GM12878 (cell line): Measurements from ENCODE around the gene FKTN. TPM values are rescaled to one million over a fixed set of nuclear protein-coding genes. Genes with fewer than 3 reads are reported as not detected.

Experiments used
- ATAC-seq: fragments of 200-7000 bp; cut with Tn5 transposase; 3 replicates; pipeline ENCODE4 v1.9.1; 2020; ENCODE audit warnings: mild to moderate bottlenecking, moderate library complexity
- Bru-seq: library from RNA; stranded (reverse); fragments of 400-500 nt; gene quantifications from one replicate; lab custom pipeline; 2021; lab: Mats Ljungman, UMichigan
- BruChase-seq, 2 experiments: library from RNA; stranded (reverse); fragments of 400-500 nt; gene quantifications; one replicate each; lab custom pipeline; 2021; lab: Mats Ljungman, UMichigan
- BruUV-seq: library from RNA; stranded (reverse); fragments of 400-500 nt; replicated peaks from 2 replicates; lab custom pipeline; 2021; lab: Mats Ljungman, UMichigan
- CTCF ChIA-PET: fragments of 300-600 bp; sonication (Branson Sonifier 250); formaldehyde crosslinking; extraction: SDS; loops from one replicate; lab custom pipeline; 2021; ENCODE audit warnings: inconsistent platforms; lab: Yijun Ruan, JAX
- POLR2A ChIA-PET: fragments of 350-600 bp; formaldehyde crosslinking; extraction: SDS; loops from one replicate; lab custom pipeline; 2021; ENCODE audit warnings: inconsistent platforms; lab: Charles Lee
- RAD21 ChIA-PET: fragments of 300-600 bp; sonication (Branson Sonifier 250); formaldehyde crosslinking; loops from one replicate; lab custom pipeline; 2023; ENCODE audit warnings: antibody characterized with exemption; ENCODE audit not compliant: unreplicated experiment; lab: Charles Lee
- SMC1A ChIA-PET: fragments of 300-600 bp; sonication (Branson Sonifier 250); formaldehyde crosslinking; loops from one replicate; lab custom pipeline; 2023; ENCODE audit not compliant: unreplicated experiment, uncharacterized antibody; lab: Charles Lee
- DNase-seq: peaks from one replicate; pipeline ENCODE4 v3.0.0-alpha.2; 2011; ENCODE audit warnings: low read depth, low spot score
- FAIRE-seq: peaks from 3 replicates; lab custom pipeline; 2011; peaks lifted over from hg19 to GRCh38; lab: Jason Lieb, UNC
- H2AFZ ChIP-seq: 2 replicates; pipeline ENCODE4 v1.6.0; 2011; ENCODE audit warnings: low read depth, low read length, control low read depth; ENCODE audit not compliant: control insufficient read depth
- H3K27ac ChIP-seq: 2 replicates; pipeline ENCODE4 v1.5.1; 2011; ENCODE audit warnings: control low read depth; ENCODE audit not compliant: control insufficient read depth, insufficient read depth
- H3K27me3 ChIP-seq, 2 experiments: replicated peaks in 1 of 2; 2 replicates each; pipeline versions ENCODE4 v1.6.0 to v1.6.1; 2011; ENCODE audit warnings: low read length in 1 of 2; ENCODE audit not compliant: control insufficient read depth in 2 of 2, insufficient read depth in 2 of 2
- H3K36me3 ChIP-seq, 2 experiments: 2 replicates each; pipeline ENCODE4 v1.5.1; 2011; ENCODE audit warnings: low read length in 1 of 2; ENCODE audit not compliant: control insufficient read depth in 2 of 2, insufficient read depth in 2 of 2
- H3K4me1 ChIP-seq: 2 replicates; pipeline ENCODE4 v1.6.1; 2011; ENCODE audit warnings: mild to moderate bottlenecking, low read length, moderate library complexity, mixed read lengths; ENCODE audit not compliant: control insufficient read depth, insufficient read depth
- H3K4me2 ChIP-seq: 2 replicates; pipeline ENCODE4 v1.6.0; 2011; ENCODE audit warnings: control low read depth; ENCODE audit not compliant: control insufficient read depth, insufficient read depth
- H3K4me3 ChIP-seq: fragments of 200-600 bp; sonication (generic); 2 replicates; pipeline ENCODE4 v1.5.1; 2016
- H3K79me2 ChIP-seq: 2 replicates; pipeline ENCODE4 v1.6.0; 2011; ENCODE audit warnings: low read length; ENCODE audit not compliant: control insufficient read depth, insufficient read depth
- H3K9ac ChIP-seq: 2 replicates; pipeline ENCODE4 v1.8.0; 2011; ENCODE audit warnings: low read length, control low read depth, mixed read lengths; ENCODE audit not compliant: control insufficient read depth, insufficient read depth
- H3K9me3 ChIP-seq: replicated peaks from 3 replicates; pipeline ENCODE4 v1.5.1; 2011; ENCODE audit warnings: mild to moderate bottlenecking, low read length; ENCODE audit not compliant: control insufficient read depth, insufficient read depth
- H4K20me1 ChIP-seq: 2 replicates; pipeline ENCODE4 v1.6.0; 2011; ENCODE audit not compliant: control insufficient read depth, insufficient read depth
- EZH2 ChIP-seq: IDR thresholded peaks from 2 replicates; pipeline ENCODE4 v1.6.1; 2012; ENCODE audit warnings: low read depth, mild to moderate bottlenecking, control low read depth, inconsistent platforms, low read length, borderline replicate concordance; ENCODE audit not compliant: control insufficient read depth
- SIX5 ChIP-seq: IDR thresholded peaks from 2 replicates; pipeline ENCODE4 v1.6.1; 2011; ENCODE audit warnings: mild to moderate bottlenecking, low read depth, low read length, moderate library complexity; ENCODE audit not compliant: severe bottlenecking
- ZBTB40 ChIP-seq: fragments of 450-650 bp; IDR thresholded peaks from 2 replicates; pipeline ENCODE4 v1.6.1; 2016; ENCODE audit warnings: mild to moderate bottlenecking, moderate library complexity, borderline replicate concordance
- ZNF24 ChIP-seq: fragments of 450-650 bp; IDR thresholded peaks from 2 replicates; pipeline ENCODE4 v1.6.1; 2017; ENCODE audit warnings: antibody characterized with exemption, mild to moderate bottlenecking
- ZNF592 ChIP-seq: fragments of 450-650 bp; IDR thresholded peaks from 2 replicates; pipeline ENCODE4 v1.6.1; 2017; ENCODE audit warnings: mild to moderate bottlenecking, moderate library complexity
- WGBS: methylation state at CpG from one replicate; pipeline ENCODE4 v1.1.6; 2016; ENCODE audit warnings: low lambda C conversion rate; ENCODE audit not compliant: insufficient replicate concordance, insufficient coverage; ENCODE audit errors: missing lambda C conversion rate; 5-methylcytosine and 5-hydroxymethylcytosine counted together
- in situ Hi-C: fragments of 300-500 bp; cut with MboI; formaldehyde crosslinking; loops from 9 replicates; pipeline ENCODE4 v1.14.3; 2018; ENCODE audit warnings: mixed read lengths
- intact Hi-C: fragments of 100-400 bp; cut with micrococcal nuclease; formaldehyde crosslinking; loops from one replicate; pipeline ENCODE4 v1.14.2; 2022; ENCODE audit not compliant: unreplicated experiment
- long read RNA-seq, 2 experiments: library from polyadenylated mRNA; unstranded; transcript quantifications; one replicate each; pipeline ENCODE4 v2.0.0, GENCODE V29; 2019 to 2020
- polyA minus RNA-seq, 3 experiments: library from RNA; depleted of rRNA, polyadenylated mRNA; stranded (reverse); fragments of >200 nt; gene quantifications; 2 replicates each; pipeline ENCODE4 v1.2.3, GENCODE V29; 2011
- polyA plus RNA-seq, 11 experiments: library from polyadenylated mRNA; depleted of rRNA in 4 of 11; unstranded in 6 of 11; stranded (reverse) in 5 of 11; fragments of >200 nt; fragmentation: Nextera tagmentation in 4 of 11; fragmentation: Illumina TruSeq in 1 of 11; extraction: Ambion mirVana in 4 of 11; extraction: Trizol in 1 of 11; gene quantifications; 1 replicate in 1 of 11; 2 replicates in 10 of 11; pipeline versions ENCODE4 v1.2.1 to v1.2.3, GENCODE V29; 2011 to 2016; ENCODE audit warnings: inconsistent platforms in 2 of 11, missing spikeins in 2 of 11, low read depth in 1 of 11
- total RNA-seq, 4 experiments: library from RNA; depleted of rRNA in 3 of 4; stranded (reverse); fragments of >200 nt in 3 of 4; fragmentation: Illumina TruSeq in 1 of 4; extraction: Trizol in 1 of 4; gene quantifications; 2 replicates each; pipeline versions ENCODE4 v1.2.1 to v1.2.3, GENCODE V29; 2013 to 2021
- TF ChIP-seq, protein P1 (sequence below): IDR thresholded peaks from 2 replicates; pipeline ENCODE4 v1.6.1; 2012; ENCODE audit warnings: low read depth, low read length, improper control_type of control experiment

FKTN gene
- total RNA-seq (2013; cell fraction: nucleolus; rRNA removed) = 108 and 128 TPM in 2 replicates
- 9.0 and 9.3 TPM in 2 replicates for total RNA-seq (2014; rRNA removed)
- total RNA-seq (2014; rRNA removed; fragmentation: Illumina TruSeq; extraction: Trizol) = 15.6 and 18.8 TPM in 2 replicates
- 9.6 and 11.9 TPM in 2 replicates for total RNA-seq (2021)
- 2.9 TPM for polyA plus RNA-seq (2011; ENCODE audit: low read depth)
- polyA plus RNA-seq (2011; rRNA removed) = 11.6 and 22.0 TPM in 2 replicates
- polyA plus RNA-seq (2011; cell fraction: cytosol; rRNA removed) = 3.5 and 4.1 TPM in 2 replicates
- 12.5 and 16.1 TPM in 2 replicates for polyA plus RNA-seq (2011; cell fraction: nucleus; rRNA removed)
- polyA plus RNA-seq (2012) = 5.9 and 6.6 TPM in 2 replicates
- polyA plus RNA-seq (2014; fragmentation: Illumina TruSeq; extraction: Trizol) = 12.7 and 15.9 TPM in 2 replicates
- polyA plus RNA-seq (2014; fragmentation: Nextera tagmentation; extraction: Ambion mirVana) = 1 to 10 TPM; 3.6 to 5.5 TPM
- 5.7 and 6.7 TPM in 2 replicates for polyA plus RNA-seq (2014; rRNA removed)
- polyA plus RNA-seq (2016; fragmentation: Nextera tagmentation; extraction: Ambion mirVana) = 10 to 100 TPM in 1 of 2 experiments, 1 to 10 TPM in 1; 9.6 to 11.6 TPM
- 14.5 and 14.6 TPM in 2 replicates for polyA minus RNA-seq (2011; rRNA and poly(A)+ RNA removed)
- polyA minus RNA-seq (2011; cell fraction: cytosol; rRNA and poly(A)+ RNA removed) = 3.2 and 5.7 TPM in 2 replicates
- 18.6 and 19.5 TPM in 2 replicates for polyA minus RNA-seq (2011; cell fraction: nucleus; rRNA and poly(A)+ RNA removed)
- Bru-seq, nascent RNA = percentile 68 among the genes with signal in this experiment
- percentile 70 among the genes with signal in this experiment for BruChase-seq, experiment 1, labeled RNA remaining after a 6-hour chase
- percentile 71 among the genes with signal in this experiment for BruChase-seq, experiment 2, labeled RNA remaining after a 2-hour chase
- long read RNA-seq, experiment 1, partial matches to known transcripts = 0 of 3 reads
- long read RNA-seq, experiment 1, other reads (novel, unspliced or antisense) = 3 of 3 reads
- long read RNA-seq, experiment 2, partial matches to known transcripts = 5 of 22 reads
- long read RNA-seq, experiment 2, other reads (novel, unspliced or antisense) = 14 of 22 reads

- Histone ChIP-seq H3K27ac (peak within 1 kb of the TSS; percentile 95), H3K9ac (peak within 1 kb of the TSS; percentile 87), H3K4me3 (peak within 1 kb of the TSS; percentile 72), H2AFZ (peak within 1 kb of the TSS; percentile 99), H4K20me1 (no peaks in the 10 kb centered on the region), H3K36me3 (no peaks in the 10 kb centered on the region), H3K4me1 (peaks cover 4% of the 10 kb centered on the region), H3K79me2 (peaks cover 15% of the 10 kb centered on the region), H3K27me3 (no peaks in the 10 kb centered on the region), H3K4me2 (peak within 1 kb of the TSS; percentile 98), H3K9me3 (peaks cover 11% of the 10 kb centered on the region)
- DNase-seq = peak; percentile 67
- in situ Hi-C loops = no loop called here
- RAD21 ChIA-PET = interaction anchor here (0.7 to 2.0 kb wide), 5 partner anchors 17 to 140 kb away, joined by 3 to 8 read pairs (median 4); no protein-coding TSS in a partner anchor
- CTCF ChIA-PET = interaction anchor here (0.8 to 1.8 kb wide), 3 partner anchors 51 to 160 kb away, joined by 3 read pairs; no protein-coding TSS in a partner anchor
- POLR2A ChIA-PET = interaction anchor here (0.7 to 1.4 kb wide), 5 partner anchors 16 to 330 kb away, joined by 3 to 6 read pairs (median 3); partner anchors contain the start of gene TMEM38B
- ATAC-seq = peak; percentile 97
- TSS peak; percentile 91 for BruUV-seq
- WGBS = under 1% methylated on average over 49 of the region's 49 CpGs
- intact Hi-C loops = loop anchor here (5.0 to 10.0 kb wide), 3 partner anchors 111 to 783 kb away; partner anchors contain the start of gene FSD1L
- SMC1A ChIA-PET = interaction anchor here (0.8 to 2.5 kb wide), 11 partner anchors 10 to 160 kb away, joined by 3 to 14 read pairs (median 4); no protein-coding TSS in a partner anchor
- FAIRE-seq = peak; percentile 86
- TF ChIP-seq SIX5 (peak; percentile 24), EZH2 (no peak), ZNF592 (no peak), ZBTB40 (peak; percentile 23; the same call in 1 of the 2 replicates), ZNF24 (no peak)
- TF ChIP-seq, protein P1, sequence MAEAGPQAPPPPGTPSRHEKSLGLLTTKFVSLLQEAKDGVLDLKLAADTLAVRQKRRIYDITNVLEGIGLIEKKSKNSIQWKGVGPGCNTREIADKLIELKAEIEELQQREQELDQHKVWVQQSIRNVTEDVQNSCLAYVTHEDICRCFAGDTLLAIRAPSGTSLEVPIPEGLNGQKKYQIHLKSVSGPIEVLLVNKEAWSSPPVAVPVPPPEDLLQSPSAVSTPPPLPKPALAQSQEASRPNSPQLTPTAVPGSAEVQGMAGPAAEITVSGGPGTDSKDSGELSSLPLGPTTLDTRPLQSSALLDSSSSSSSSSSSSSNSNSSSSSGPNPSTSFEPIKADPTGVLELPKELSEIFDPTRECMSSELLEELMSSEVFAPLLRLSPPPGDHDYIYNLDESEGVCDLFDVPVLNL = no peak
Observed at GRCh38 chr9:105557804-105558610, at the start of gene FKTN. TSS of gene FKTN (plus strand) at chr9:105558131. CDS start at chr9:105575033, 16,902 bp downstream.
